ENCODE measurements around the gene RBM20. TPM values are rescaled to one million over a fixed set of nuclear protein-coding genes. Genes with fewer than 3 reads are reported as not detected.
"Not testable (repeated sequence)": the region's sequence is repeated elsewhere in the genome, so short reads cannot be mapped to it uniquely, and the experiment has no call there.

The RBM20 gene
- total and polyA plus RNA-seq, 2 experiments from 2014 or later: 3.7 to 4.0 TPM

GRCh38 chr10:110724116-110724921 lies 80.2 kb downstream of the RBM20 start:
- no peaks in the 10 kb centered on the region for H3K79me2 ChIP-seq
- TF ChIP-seq EZH2 (IDR thresholded peaks at IDR 0.05; ENCODE audit: borderline replicate concordance) (no peak), EZH2phosphoT487 (IDR thresholded peaks at IDR 0.05; ENCODE audit: low read depth, severe bottlenecking, unreplicated experiment) (no peak), CTCF (IDR thresholded peaks at IDR 0.05; ENCODE audit: poor library complexity) (no peak)
- no peaks in the 10 kb centered on the region for H3K27me3 ChIP-seq
- no peak overlapping the region for H3K4me2 ChIP-seq
- H3K9me3 ChIP-seq (ENCODE audit: low read depth): no peaks in the 10 kb centered on the region
- no peak overlapping the region for H3K4me3 ChIP-seq
- no peaks in the 10 kb centered on the region for H3K36me3 ChIP-seq (replicated peaks; ENCODE audit: insufficient read depth, low read depth)
- no peaks in the 10 kb centered on the region for H4K20me1 ChIP-seq (ENCODE audit: insufficient read depth, poor library complexity, severe bottlenecking)
- 76% methylated on average over 7 of the region's 7 CpGs for WGBS (ENCODE audit: low lambda C conversion rate, missing lambda C conversion rate)
- no peak for DNase-seq (ENCODE audit: low spot score)
- no peaks in the 10 kb centered on the region for H3K4me1 ChIP-seq (ENCODE audit: insufficient read depth)
- H3K27ac ChIP-seq: no peak overlapping the region
- H2AFZ ChIP-seq: no peak overlapping the region
- H3K9me2 ChIP-seq (replicated peaks; ENCODE audit: insufficient read depth): no peaks in the 10 kb centered on the region

GRCh38 chr10:110724937-110725336 lies 80.8 kb downstream of the RBM20 start:
- DNase-seq (ENCODE audit: low spot score): no peak
- H3K9me3 ChIP-seq (ENCODE audit: low read depth): no peaks in the 10 kb centered on the region
- no peaks in the 10 kb centered on the region for H3K79me2 ChIP-seq
- H3K4me1 ChIP-seq (ENCODE audit: insufficient read depth): no peaks in the 10 kb centered on the region
- no peak overlapping the region for H3K27ac ChIP-seq
- no peak overlapping the region for H3K4me3 ChIP-seq
- H2AFZ ChIP-seq: no peak overlapping the region
- TF ChIP-seq EZH2 (IDR thresholded peaks at IDR 0.05; ENCODE audit: borderline replicate concordance) (no peak), CTCF (IDR thresholded peaks at IDR 0.05; ENCODE audit: poor library complexity) (no peak), EZH2phosphoT487 (IDR thresholded peaks at IDR 0.05; ENCODE audit: low read depth, severe bottlenecking, unreplicated experiment) (no peak)
- WGBS (ENCODE audit: low lambda C conversion rate, missing lambda C conversion rate): 66% methylated on average over 4 of the region's 4 CpGs
- no peaks in the 10 kb centered on the region for H3K27me3 ChIP-seq
- H3K36me3 ChIP-seq (replicated peaks; ENCODE audit: insufficient read depth, low read depth): no peaks in the 10 kb centered on the region
- no peaks in the 10 kb centered on the region for H4K20me1 ChIP-seq (ENCODE audit: insufficient read depth, poor library complexity, severe bottlenecking)
- H3K9me2 ChIP-seq (replicated peaks; ENCODE audit: insufficient read depth): no peaks in the 10 kb centered on the region
- no peak overlapping the region for H3K4me2 ChIP-seq

- no peak overlapping the region for H3K27ac ChIP-seq
- no peaks in the 10 kb centered on the region for H4K20me1 ChIP-seq (ENCODE audit: insufficient read depth, poor library complexity, severe bottlenecking)
- H3K36me3 ChIP-seq (replicated peaks; ENCODE audit: insufficient read depth, low read depth): no peaks in the 10 kb centered on the region
- 59% methylated on average over 10 of the region's 10 CpGs for whole genome bisulfite sequencing (ENCODE audit: low lambda C conversion rate, missing lambda C conversion rate)
- H2AFZ ChIP-seq: no peak overlapping the region
- TF ChIP-seq EZH2 (IDR thresholded peaks at IDR 0.05; ENCODE audit: borderline replicate concordance) (no peak), EZH2phosphoT487 (IDR thresholded peaks at IDR 0.05; ENCODE audit: low read depth, severe bottlenecking, unreplicated experiment) (no peak), CTCF (IDR thresholded peaks at IDR 0.05; ENCODE audit: poor library complexity) (no peak)
- H3K9me2 ChIP-seq (replicated peaks; ENCODE audit: insufficient read depth): no peaks in the 10 kb centered on the region
- H3K4me2 ChIP-seq: no peak overlapping the region
- H3K9me3 ChIP-seq (ENCODE audit: low read depth): no peaks in the 10 kb centered on the region
- H3K4me3 ChIP-seq: no peak overlapping the region
- DNase-seq (ENCODE audit: low spot score): peak; percentile 30
- no peaks in the 10 kb centered on the region for H3K4me1 ChIP-seq (ENCODE audit: insufficient read depth)
- no peaks in the 10 kb centered on the region for H3K79me2 ChIP-seq
- H3K27me3 ChIP-seq: no peaks in the 10 kb centered on the region
Measured at GRCh38 chr10:110725801-110726630, 81.9 kb downstream of the RBM20 start.

GRCh38 chr10:110727785-110728184 lies 83.6 kb downstream of the RBM20 start:
- H3K36me3 ChIP-seq (replicated peaks; ENCODE audit: insufficient read depth, low read depth); H3K4me3 ChIP-seq; H3K27ac ChIP-seq; H3K9me2 ChIP-seq (replicated peaks; ENCODE audit: insufficient read depth); H4K20me1 ChIP-seq (ENCODE audit: insufficient read depth, poor library complexity, severe bottlenecking); H2AFZ ChIP-seq; H3K79me2 ChIP-seq; H3K4me2 ChIP-seq; DNase-seq (ENCODE audit: low spot score); H3K4me1 ChIP-seq (ENCODE audit: insufficient read depth); H3K9me3 ChIP-seq (ENCODE audit: low read depth); H3K27me3 ChIP-seq: not testable (repeated sequence)
- WGBS (ENCODE audit: low lambda C conversion rate, missing lambda C conversion rate): 92% methylated on average over 2 of the region's 2 CpGs

All from hepatocyte (in vitro differentiated cells).